ENCODE data around the gene TUBA4A.

GRCh38 chr2:219210886-219211362, 42.8 kb downstream of the TUBA4A start:
- no peak for TF ChIP-seq CTCF (IDR thresholded peaks at IDR 0.05)
- no peak for TF ChIP-seq EZH2 (IDR thresholded peaks at IDR 0.05)
